Measurements from ENCODE around the gene RXRA. TPM values are rescaled to one million over a fixed set of nuclear protein-coding genes. Genes with fewer than 3 reads are reported as not detected.

The RXRA gene
- total and polyA plus RNA-seq, 2 of the 13 experiments (the other 11 are each of a cell fraction or from before 2014, with no cell fraction given) = 18.9 to 29.2 TPM

GRCh38 chr9:134422301-134423090 is 96.2 kb downstream of the RXRA start (continued):
- TF ChIP-seq ZNF687 (CRISPR knock-in tag; IDR thresholded peaks at IDR 0.05) (peak; percentile 73), ZNF460 (CRISPR knock-in tag; IDR thresholded peaks at IDR 0.05; ENCODE audit: borderline replicate concordance) (no peak), ZNF768 (CRISPR knock-in tag; IDR thresholded peaks at IDR 0.05) (no peak), IRF2 (CRISPR knock-in tag; IDR thresholded peaks at IDR 0.05) (no peak), MED8 (CRISPR knock-in tag; IDR thresholded peaks at IDR 0.05; ENCODE audit: insufficient replicate concordance) (no peak), SAP130 (CRISPR knock-in tag; IDR thresholded peaks at IDR 0.05; ENCODE audit: low read depth) (no peak), ZNF543 (CRISPR knock-in tag; IDR thresholded peaks at IDR 0.05) (no peak)

- in situ Hi-C loops (cut with HindIII; ENCODE audit: extremely low pct_ligation_motif_present, low pct_unique_long_range_greater_than_20kb) (no loop called here), intact Hi-C loops (cut with micrococcal nuclease; ENCODE audit: unreplicated experiment) (no loop called here)
- no peak overlapping the region for H2AFZ ChIP-seq (ENCODE audit: low read length)
- H4K20me1 ChIP-seq (ENCODE audit: insufficient read depth, low read length) = no peaks in the 10 kb centered on the region
- ATAC-seq = no peak
- no peaks in the 10 kb centered on the region for H3K27me3 ChIP-seq (ENCODE audit: control insufficient read depth in 1 of 2, insufficient read depth in 2 of 2, low read length in 2 of 2)
- no TSS peak for BruUV-seq (replicated peaks)
- CTCF ChIA-PET (ENCODE audit: low intra/inter-chr PET ratio, low total read pairs) = no interaction called here
- no peak overlapping the region for H3K4me2 ChIP-seq (ENCODE audit: low read depth, low read length)
- no peaks in the 10 kb centered on the region for H3K9me3 ChIP-seq (ENCODE audit: low read length)
- POLR2A ChIA-PET = no interaction called here
- TF ChIP-seq ZFP41 (CRISPR knock-in tag; IDR thresholded peaks at IDR 0.05; ENCODE audit: borderline replicate concordance) = no peak
- TF ChIP-seq HNRNPL (IDR thresholded peaks at IDR 0.05; ENCODE audit: low read depth, low read length) = 0 out of 2 replicates have a peak, but pooled peaks have one; percentile 1
- peak; percentile 1 for TF ChIP-seq TEAD3 (CRISPR knock-in tag; optimal IDR thresholded peaks at IDR 0.05; ENCODE audit: borderline replicate concordance)
- H3K4me1 ChIP-seq (ENCODE audit: insufficient read depth, low read length) = peaks cover 33% of the 10 kb centered on the region
- WGBS (ENCODE audit: low lambda C conversion rate) = 96% methylated on average over 7 of the region's 15 CpGs
- no peak for FAIRE-seq
- H3K36me3 ChIP-seq (replicated peaks in 1 of 2; ENCODE audit: control insufficient read depth in 1 of 2, insufficient read depth in 2 of 2, low read length in 2 of 2) = peaks cover 9 to 37% of the 10 kb centered on the region in 2 experiments; a peak in 4 of 5 replicates
- H3K4me3 ChIP-seq (replicated peaks in 1 of 3; ENCODE audit: insufficient read depth in 1 of 3, low read depth in 2 of 3, low read length in 3 of 3) = no peak overlapping the region
- H3K9ac ChIP-seq (ENCODE audit: insufficient read depth, low read depth, low read length) = no peak overlapping the region
- DNase-seq (ENCODE audit: low spot score) = no peak
- H3K27ac ChIP-seq (ENCODE audit: extremely low read length, insufficient read depth, low read length) = no peak overlapping the region
- H3K79me2 ChIP-seq (ENCODE audit: insufficient read depth, low read length) = no peaks in the 10 kb centered on the region
Observed at GRCh38 chr9:134423166-134423565, 96.9 kb downstream of the RXRA start.
